GM21526 (cell line): Measurements from ENCODE around the gene GPR62.
A peak's percentile ranks its signal among the peaks of the same experiment; 100 is the strongest.

Source experiments
- ATAC-seq: cut with Tn5 transposase; IDR thresholded peaks from one replicate; pipeline ENCODE4 v1.9.1; 2021; ENCODE audit warnings: moderate library complexity; ENCODE audit not compliant: unreplicated experiment, low FRiP score

GPR62 gene

DNA sequence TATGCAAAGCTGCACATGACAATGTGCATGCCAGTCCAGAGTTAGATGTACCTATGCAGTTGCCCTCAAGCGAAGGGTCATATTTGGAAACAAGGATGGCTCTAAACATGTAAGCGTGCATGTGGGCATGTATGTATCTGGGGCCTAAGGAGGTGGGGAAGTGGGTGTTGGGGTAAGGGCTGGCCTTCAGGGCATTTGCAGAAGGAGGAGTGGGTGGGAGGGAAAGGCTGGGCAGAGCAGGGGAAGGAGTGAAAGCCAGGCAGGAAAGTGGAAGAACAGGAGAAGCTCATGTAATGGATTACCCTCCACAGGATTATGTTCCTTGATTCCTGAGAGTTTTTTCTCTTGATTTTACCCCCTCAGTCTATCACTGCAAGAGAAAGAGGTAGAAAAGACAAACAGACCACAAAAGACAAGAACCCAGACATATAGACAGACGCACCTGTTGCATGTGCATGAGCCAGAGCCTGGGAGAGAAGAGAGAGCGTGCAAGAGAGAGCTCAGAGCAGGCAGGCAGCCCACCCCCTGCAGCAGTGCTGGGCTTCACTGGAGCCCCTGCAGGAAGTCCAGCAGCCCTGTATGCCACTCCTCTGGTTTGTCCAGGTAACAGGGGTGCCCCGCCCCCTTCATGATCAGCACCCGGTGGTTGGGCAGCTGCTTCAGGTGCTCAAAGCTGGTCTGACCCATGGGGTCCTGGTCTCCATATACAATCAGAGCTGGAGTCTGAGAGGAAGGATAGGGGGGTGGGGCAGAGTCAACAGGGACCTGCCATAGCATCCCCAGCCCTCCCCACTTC lies 13.9 kb downstream of the GPR62 start:
- ATAC-seq, result no peak

DNA sequence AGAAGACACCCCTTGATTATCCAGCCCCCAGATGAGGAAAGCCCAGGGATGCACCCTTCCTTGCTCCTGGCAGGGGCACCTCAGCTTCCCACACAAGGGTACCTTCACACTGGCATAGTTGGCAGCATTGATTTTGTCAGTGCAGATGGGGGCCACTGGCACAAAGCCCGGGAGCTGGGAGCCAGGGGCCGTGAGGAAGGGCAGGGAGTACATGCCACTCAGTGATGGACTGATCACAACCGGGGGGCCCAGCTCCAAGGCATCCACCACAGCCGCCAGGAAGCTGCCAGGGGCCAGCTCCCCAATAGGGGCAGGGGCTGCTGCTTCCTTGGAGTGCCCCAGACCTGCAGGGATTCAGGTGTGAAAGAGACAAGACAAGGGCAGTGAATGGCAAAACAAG lies 14.7 kb downstream of the GPR62 start:
- ATAC-seq, result no peak

DNA sequence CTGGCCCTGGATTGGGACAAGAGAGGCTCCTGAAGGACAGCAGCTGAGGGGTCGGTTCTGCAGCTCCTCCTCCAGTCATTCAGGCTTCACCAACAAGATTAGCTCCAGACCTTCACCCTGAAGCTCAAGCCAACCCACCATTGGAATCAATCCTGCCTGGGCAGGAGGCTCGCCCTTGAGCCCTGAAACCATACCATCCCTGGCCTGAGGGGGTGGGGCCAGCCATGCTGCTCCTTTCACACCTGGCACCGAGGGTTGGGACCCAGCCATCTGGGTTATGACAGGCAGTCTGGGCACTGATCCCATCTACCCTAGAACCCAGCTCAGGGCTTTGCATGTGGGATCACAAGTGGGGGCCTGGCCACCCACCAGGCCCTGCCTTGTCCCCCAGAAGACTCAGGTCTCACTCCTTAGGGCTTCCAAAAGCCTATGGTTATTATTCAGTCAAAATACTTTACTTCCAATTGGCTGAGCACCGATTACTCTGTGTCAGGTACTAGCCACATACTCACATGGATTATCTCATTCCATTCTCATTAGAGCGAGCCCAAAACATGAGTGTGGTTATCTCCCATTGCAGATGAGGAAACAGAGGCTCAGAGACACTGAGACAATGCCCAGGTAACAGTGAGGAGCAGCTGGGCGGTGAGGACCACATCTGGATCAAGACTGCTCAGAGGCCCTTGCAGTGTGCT lies 15.6 kb downstream of the GPR62 start:
- no peak for ATAC-seq

DNA sequence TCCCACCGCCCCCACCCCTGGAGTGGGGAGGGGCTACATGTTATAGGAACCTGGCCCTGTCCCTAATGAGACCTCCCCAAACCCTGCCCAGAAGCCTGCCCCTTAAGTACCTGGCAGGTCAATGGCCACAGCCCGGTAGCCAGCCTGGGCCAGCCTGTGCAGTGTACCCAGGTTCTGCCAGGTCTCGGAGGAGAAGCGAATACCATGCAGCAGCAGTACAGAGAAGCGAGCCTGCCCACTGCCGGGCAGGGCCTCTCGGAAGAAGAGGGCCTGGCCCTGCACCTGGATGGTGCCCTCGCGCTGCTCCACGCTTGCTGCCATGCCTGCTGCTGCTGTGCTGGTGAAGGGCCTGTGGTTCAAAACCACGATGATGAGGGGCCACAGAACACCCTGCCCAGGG lies 16.2 kb downstream of the GPR62 start:
- ATAC-seq, result no peak

DNA sequence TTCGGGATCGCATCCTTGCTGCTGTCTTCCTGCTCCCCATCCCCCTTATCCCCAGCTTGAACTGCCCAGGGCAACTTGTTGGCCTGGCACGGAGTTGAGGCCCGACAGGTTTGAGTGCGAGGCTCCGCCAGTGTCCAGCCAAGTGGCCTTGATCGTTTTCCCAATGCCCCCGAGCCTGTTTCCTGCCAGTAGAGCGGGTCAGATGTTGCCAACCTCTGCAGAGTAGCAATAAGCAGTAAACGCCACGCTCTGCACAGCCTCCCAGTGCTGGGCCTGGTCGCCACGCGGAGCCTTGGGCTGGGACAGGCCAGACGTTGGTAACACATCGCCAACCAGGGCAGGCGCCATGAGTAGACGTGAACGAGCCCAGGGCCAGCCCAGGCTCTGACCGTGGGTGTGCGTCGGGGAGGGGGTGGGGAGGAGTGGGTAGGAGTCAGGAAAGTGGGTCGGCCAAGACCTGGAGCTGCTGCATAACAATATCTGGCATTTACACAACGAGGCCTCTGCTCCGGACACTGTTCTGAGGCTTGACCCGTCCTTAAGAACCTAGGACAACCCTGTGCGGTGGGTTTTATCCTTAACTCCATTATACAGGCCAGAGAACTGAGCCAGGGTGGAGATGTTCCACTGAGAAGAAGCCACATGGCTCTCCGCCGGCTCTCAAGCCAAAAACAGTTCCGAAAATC lies 19.2 kb downstream of the GPR62 start:
- no peak for ATAC-seq

DNA sequence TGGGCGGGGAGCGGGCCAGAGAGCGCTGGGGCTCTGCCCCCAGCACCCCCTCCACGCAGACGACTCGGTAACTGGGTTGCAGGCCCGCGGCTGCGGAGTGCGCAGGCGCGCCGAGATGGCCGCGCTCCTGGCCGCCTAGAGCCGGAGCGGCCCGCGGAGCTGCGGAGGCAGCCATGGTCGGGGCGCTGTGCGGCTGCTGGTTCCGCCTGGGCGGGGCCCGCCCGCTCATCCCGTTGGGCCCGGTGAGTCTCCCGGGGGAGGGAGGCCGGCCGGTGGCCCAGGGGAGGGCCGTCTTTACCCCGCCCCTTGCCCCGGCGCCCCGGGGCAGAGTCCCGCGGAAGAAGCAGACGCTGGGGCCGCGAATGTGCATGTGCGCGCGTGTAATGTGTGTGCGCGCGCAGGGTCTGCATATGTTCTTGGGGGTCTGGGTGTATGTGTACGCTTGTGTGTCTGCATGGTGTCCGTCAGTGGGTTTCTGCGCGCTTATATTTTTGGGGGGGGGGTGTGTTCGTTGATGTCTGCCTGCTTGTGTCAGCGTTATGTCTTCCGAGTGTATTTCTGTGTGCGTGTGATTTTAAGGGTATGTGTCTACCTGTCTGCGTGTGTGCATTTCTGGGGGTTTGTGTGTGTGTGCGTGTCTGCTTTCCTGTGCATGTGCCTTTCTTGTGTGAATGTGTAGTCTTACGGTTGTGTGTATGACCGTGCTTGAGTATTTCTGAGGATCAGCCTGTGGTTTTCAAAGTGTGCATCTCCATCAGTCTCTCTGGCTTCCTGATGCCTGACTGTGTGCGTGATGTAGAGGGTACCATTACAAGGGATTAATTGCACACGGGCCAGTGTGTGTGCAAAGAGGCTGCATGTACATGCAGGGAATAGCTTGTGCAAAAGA lies 20.0 kb downstream of the GPR62 start, which contains the start of gene ABHD14A:
Gene ABHD14A (plus strand): TSS at position 102 of the 889 bp plus-strand sequence. CDS start 72 bp downstream, at position 174.
- peak; percentile 48 for ATAC-seq

DNA sequence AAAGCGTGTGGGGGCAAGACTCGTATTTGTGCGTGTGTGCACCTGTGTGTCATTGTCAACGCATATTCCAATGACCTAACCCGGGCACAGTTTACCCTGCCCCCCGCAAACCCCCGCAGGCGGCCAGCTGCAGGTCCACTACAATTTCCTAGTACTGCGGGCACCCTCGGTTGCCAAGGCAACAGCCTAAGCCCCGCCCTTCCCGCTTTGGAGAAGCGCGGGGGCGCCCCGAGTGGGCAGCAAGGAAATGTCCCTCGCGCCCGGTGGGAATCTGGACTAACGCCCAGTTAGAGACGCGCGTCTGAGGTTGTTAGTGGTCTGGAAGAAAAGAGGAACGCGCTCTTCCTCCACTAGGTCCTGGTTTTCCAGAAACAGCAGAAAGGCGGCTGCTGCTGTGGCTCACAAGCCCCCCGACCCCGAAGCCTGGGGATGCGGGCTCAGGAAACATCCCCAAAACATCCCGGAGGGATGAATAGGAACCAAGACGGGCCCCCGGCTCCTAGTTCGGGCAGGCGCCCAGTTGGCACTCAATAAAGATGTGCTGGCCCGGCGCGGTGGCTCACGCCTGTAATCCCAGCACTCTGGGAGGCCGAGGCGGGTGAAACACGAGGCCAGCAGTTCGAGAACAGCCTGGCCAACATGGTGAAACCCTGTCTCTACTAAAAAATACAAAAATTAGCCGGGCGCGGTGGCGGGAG lies 20.8 kb downstream of the GPR62 start:
- no peak for ATAC-seq

DNA sequence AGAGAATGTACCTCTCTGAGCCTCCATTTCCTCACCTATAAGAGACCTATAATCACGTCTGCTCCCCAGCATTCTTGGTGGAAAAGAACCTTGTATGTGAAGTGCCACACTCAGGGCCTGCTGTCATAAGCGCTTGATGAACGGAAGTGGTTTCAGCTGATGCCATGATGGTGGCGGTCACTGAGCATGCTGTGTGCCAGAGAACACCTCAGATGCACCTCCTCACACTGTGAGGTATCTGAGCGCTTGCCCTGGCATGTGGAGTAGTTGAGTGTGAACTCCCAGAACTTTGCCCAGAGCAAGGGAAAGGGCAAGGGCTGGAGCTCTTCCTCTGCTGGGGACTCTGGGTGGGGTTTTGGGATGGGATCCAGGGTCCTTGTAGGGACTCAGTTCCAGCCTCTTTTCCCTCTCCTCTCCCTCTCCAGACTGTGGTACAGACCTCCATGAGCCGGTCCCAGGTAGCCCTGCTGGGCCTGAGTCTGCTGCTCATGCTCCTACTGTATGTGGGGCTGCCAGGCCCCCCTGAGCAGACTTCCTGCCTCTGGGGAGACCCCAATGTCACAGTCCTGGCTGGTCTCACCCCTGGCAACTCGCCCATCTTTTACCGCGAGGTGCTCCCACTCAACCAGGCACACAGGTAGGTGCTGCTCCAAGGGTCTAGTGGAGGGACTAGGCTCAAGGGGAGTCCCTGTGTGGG lies 22.4 kb downstream of the GPR62 start:
- no peak for ATAC-seq

DNA sequence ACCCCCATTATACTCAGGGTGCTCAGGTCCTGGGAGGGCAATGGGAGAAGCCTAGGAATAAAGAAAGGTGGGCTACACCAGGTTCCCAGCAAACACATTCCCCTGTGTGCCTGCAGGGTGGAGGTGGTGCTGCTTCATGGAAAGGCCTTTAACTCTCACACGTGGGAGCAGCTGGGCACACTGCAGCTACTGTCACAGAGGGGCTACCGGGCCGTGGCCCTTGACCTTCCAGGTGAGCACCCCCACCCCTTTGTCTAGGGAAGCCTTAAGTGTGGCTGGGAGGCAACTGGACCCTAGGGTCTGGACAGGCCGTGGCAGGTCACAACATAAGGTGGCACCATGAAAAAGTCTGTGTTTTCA lies 22.9 kb downstream of the GPR62 start:
- no peak for ATAC-seq

DNA sequence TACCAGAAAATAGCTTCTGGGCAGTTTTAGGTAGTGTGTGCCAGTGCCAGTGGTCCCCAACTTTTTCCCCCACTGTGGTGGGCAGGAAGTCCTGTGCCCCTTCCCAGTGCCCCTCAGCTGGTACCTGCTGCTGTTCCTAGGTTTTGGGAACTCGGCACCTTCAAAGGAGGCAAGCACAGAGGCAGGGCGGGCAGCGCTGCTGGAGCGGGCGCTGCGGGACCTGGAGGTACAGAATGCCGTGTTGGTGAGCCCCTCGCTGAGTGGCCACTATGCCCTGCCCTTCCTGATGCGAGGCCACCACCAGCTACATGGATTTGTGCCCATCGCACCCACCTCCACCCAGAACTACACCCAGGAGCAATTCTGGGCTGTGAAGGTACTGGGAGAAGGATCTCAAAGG lies 25.1 kb downstream of the GPR62 start:
- ATAC-seq, result no peak

DNA sequence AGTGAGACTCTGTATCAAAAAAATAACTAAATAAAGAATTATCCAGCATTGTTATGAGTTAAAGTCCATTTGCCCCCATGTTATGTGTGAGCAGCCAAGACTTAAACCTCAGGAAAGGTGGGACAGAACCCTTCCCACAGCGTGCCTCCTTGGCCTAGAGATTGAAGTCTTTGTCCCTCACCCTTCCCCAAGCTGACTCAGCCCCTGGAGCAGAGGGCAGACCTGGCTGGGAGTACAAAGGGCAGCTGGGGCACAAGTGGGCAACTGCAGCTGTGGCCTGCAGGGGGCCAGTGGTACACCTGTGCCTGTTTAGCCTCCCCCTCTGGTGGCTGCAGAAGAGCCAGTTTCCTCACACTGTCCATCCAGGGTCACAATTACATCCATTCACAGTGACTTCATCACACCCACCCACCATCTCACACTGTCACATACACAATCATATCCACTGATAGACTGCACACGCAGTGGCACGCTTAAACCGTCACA lies 27.2 kb downstream of the GPR62 start:
- ATAC-seq, result peak; percentile 36

DNA sequence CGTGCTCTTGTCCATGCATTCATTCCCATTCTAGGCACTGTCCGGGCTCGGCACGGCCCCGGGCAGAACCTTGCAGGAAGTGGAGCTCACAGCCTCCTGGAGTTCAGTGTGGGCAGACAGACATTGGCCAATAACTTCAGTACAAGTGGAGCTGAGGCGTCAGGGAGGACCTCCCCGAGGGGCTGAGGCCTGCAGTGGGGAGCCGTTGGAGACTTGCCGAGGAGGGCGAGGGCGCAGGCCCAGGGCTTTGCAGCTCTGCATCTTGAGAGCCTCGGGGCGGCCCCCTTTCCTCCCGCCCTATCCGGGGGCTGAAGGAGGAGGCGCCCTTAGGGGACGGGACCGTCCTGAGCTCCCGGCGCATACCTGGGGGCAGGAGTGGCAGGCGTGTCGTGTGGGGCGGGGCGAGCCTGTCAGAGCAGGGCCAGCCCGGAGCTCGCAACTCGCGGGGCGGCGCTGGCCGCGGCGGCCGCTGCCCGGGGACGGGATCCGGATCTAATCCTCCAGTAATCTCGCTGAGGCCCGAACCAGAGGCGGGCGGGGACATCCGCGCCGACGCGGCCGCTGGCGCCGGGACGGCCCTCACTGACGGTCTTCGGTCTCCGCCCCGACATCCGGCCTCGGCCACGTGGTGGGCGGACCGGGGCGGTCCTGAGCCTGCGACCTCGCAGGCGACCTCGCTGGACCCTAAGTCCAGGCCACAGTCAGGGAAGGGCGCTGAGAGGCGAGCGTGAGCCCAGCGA lies 27.8 kb downstream of the GPR62 start, which contains the start of gene ACY1:
Gene ACY1 (plus strand): TSS at position 698 of the 740 bp plus-strand sequence. CDS start 530 bp downstream, outside the sequence.
- ATAC-seq, result peak; percentile 57

DNA sequence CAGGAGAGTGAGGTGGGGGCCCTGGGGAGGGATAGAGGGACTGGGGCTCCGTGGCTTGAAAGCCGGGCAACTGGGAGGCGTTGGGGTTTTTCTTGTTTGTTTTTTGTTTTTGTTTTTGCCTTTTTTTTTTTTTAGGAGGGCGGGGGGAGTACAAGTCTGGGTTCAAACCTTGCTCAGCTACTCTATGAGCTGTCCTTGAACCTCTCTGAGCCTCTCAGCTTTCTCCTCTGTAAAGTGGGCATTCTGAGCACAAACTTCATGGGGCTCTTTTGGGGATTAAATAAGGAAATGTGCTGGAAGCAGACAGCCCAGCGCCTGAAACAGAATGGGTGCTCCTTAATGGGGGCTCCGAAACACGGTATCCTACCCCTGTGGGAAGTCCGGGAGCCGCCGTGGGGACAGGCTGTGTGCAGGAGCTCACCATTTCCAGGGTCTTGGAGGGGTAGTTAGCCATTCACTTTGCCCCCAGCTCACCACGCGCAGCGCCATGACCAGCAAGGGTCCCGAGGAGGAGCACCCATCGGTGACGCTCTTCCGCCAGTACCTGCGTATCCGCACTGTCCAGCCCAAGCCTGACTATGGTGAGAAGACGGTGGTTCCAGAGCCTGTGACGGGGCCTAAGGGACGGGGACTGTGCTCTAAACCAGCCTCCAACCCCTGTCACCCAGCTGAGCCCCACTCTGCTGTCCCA lies 28.5 kb downstream of the GPR62 start:
- ATAC-seq, result no peak

DNA sequence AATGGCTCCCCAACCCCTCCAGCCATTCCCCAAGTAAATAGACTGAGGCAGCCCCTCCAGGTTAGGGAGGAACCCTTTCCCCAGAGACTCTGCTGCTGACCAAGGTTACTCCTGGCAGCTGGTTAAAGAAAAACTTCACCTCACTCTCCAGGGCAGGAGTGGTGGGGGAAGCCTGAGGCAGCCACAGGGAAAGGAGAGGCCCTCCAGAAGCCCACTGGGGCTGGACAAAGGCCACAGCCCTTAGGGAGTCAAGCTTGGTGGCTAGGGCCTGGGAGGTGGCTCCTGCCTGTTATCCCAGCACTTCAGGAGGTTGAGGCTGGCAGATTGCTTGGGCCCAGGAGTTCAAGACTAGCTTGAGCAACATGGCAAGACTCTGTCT lies 29.1 kb downstream of the GPR62 start:
- no peak for ATAC-seq

DNA sequence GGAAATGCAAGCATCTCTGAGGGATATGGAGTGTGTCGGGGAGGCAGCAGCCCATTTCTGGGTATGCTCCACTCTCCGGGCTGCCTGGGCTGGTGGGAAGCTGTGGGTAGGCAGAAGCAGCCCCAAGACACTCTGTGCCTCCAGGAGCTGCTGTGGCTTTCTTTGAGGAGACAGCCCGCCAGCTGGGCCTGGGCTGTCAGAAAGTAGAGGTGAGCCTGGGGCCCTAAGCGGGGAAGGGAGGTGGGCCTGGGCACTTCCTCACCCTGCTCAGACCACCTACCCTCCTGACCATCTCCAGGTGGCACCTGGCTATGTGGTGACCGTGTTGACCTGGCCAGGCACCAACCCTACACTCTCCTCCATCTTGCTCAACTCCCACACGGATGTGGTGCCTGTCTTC lies 29.9 kb downstream of the GPR62 start:
- ATAC-seq, result no peak

DNA sequence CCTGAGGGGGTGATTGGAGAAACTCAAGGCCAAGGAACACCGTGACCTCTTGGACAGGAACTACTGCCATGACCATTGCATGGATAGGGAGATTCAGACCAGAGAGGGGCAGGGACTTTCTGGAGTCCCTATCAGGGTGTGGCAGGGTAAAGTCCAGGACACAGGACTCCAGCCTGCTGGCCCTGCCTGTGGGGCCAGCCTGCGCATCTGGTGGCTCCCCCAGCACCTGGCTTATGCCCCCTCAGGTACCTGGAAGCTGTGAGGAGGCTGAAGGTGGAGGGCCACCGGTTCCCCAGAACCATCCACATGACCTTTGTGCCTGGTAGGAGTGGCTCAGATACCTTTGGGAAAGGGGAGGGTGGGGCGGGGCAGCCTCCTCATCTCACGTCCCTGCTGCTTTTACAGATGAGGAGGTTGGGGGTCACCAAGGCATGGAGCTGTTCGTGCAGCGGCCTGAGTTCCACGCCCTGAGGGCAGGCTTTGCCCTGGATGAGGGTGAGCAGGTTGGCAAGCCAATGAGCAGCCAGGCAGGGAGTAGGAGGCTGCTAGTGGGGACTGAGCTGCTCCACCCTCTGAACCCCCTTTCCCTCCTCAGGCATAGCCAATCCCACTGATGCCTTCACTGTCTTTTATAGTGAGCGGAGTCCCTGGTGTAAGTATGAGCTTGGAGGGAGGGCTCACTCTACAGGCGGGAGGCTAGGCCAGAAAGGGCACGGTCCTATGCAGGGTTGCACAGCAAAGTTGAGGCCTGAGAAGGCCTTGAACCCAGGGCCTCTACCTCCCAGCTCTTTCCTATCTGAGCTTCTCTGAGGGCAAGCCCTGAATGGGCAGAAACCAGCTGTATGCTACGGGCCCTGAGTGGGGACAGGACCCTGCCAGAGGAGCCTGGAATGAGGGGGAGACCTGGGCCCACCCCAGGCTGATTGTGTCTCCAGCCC lies 31.1 kb downstream of the GPR62 start:
- no peak for ATAC-seq

DNA sequence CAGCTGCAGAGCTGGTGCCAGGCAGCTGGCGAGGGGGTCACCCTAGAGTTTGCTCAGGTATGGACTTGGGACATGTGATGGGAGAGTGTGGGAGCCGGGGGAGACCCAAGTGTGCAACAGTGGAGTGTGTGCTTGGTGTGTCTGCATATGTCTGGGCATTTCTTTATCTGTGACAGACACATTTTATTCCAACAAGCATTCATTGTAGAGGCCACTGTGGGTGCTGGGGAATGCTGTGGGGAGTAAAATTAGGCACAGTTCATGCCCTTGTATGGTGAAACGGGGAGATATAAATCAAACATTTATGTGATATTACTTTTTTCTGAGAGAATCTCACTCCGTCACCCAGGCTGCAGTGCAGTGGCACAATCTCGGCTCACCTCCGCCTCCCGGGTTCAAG lies 32.4 kb downstream of the GPR62 start:
- no peak for ATAC-seq
